Activated CD8-positive, alpha-beta T cell treated with anti-CD3 and anti-CD28 coated beads for 36 hours (primary cell): ENCODE results near the gene PKP1. TPM values are rescaled to one million over a fixed set of nuclear protein-coding genes. Genes with fewer than 3 reads are reported as not detected.
A peak's percentile ranks its signal among the peaks of the same experiment; 100 is the strongest.

Source experiments
- ATAC-seq: fragments of 200-7000 bp; cut with Tn5 transposase; one replicate; pipeline ENCODE4 v1.10.0; 2021; ENCODE audit warnings: mild to moderate bottlenecking, moderate library complexity
- CTCF ChIA-PET: fragments of 350-600 bp; sonication (Branson Sonifier 250); formaldehyde crosslinking; loops from one replicate; lab custom pipeline; 2021; ENCODE audit warnings: antibody characterized with exemption; lab: Charles Lee
- POLR2A ChIA-PET: fragments of 350-600 bp; sonication (Branson Sonifier 250); formaldehyde crosslinking; loops from one replicate; lab custom pipeline; 2021; ENCODE audit warnings: antibody characterized with exemption; lab: Charles Lee
- DNase-seq: peaks from one replicate; pipeline ENCODE4 v3.0.0-alpha.2; 2020
- H3K27ac Mint-ChIP-seq: one replicate; pipeline ENCODE4 v1.8.0; 2021; ENCODE audit warnings: mild to moderate bottlenecking, mixed read lengths
- H3K27me3 Mint-ChIP-seq: one replicate; pipeline ENCODE4 v1.8.0; 2021; ENCODE audit warnings: mixed read lengths
- H3K36me3 Mint-ChIP-seq: one replicate; pipeline ENCODE4 v1.8.0; 2021; ENCODE audit warnings: low read depth, mixed read lengths
- H3K4me1 Mint-ChIP-seq: one replicate; pipeline ENCODE4 v1.8.0; 2021; ENCODE audit warnings: low read depth, mixed read lengths
- H3K4me3 Mint-ChIP-seq: one replicate; pipeline ENCODE4 v1.8.0; 2021; ENCODE audit warnings: mild to moderate bottlenecking, moderate library complexity, mixed read lengths
- H3K9me3 Mint-ChIP-seq: one replicate; pipeline ENCODE4 v1.8.0; 2021; ENCODE audit warnings: mixed read lengths
- CTCF ChIP-seq: fragments of 200-600 bp; IDR thresholded peaks from one replicate; pipeline ENCODE4 v1.8.0; 2022; ENCODE audit warnings: antibody characterized with exemption, mild to moderate bottlenecking
- intact Hi-C: fragments of 100-400 bp; cut with micrococcal nuclease; formaldehyde crosslinking; loops from one replicate; pipeline ENCODE4 v1.10.0; 2022
- total RNA-seq, 2 experiments: library from RNA; stranded (reverse); gene quantifications; one replicate each; pipeline ENCODE4 v1.2.3, GENCODE V29; 2021

Gene PKP1
- total RNA-seq, 2 experiments from 2014 or later, result not detected

GRCh38 chr1:201347498-201348210, 64.3 kb downstream of the PKP1 start:
- CTCF ChIA-PET, result interaction anchor here (1.0 to 3.7 kb wide), 13 partner anchors 14 to 183 kb away, joined by 3 to 25 read pairs (median 4); no protein-coding TSS in a partner anchor

GRCh38 chr1:201348211-201348566, 64.9 kb downstream of the PKP1 start:
- POLR2A ChIA-PET, result no interaction called here

More at GRCh38 chr1:201347498-201348210, 64.3 kb downstream of the PKP1 start:
- Mint-ChIP-seq H3K9me3 (no peaks in the 10 kb centered on the region), H3K36me3 (no peaks in the 10 kb centered on the region), H3K27me3 (peaks cover 23% of the 10 kb centered on the region), H3K27ac (no peak overlapping the region), H3K4me3 (no peak overlapping the region), H3K4me1 (no peaks in the 10 kb centered on the region)
- DNase-seq, result no peak
- intact Hi-C loops, result no loop called here
- POLR2A ChIA-PET, result no interaction called here
- ATAC-seq, result no peak
- no peak for TF ChIP-seq CTCF

GRCh38 chr1:201349092-201349491, 65.8 kb downstream of the PKP1 start:
- H3K4me3 Mint-ChIP-seq, result no peak overlapping the region
- ATAC-seq (no peak), DNase-seq (no peak)
- ChIA-PET POLR2A (no interaction called here), CTCF (interaction anchor here (0.7 to 3.7 kb wide), 13 partner anchors 12 to 185 kb away, joined by 3 to 25 read pairs (median 4); no protein-coding TSS in a partner anchor)
- no peak overlapping the region for H3K27ac Mint-ChIP-seq
- no peaks in the 10 kb centered on the region for H3K9me3 Mint-ChIP-seq
- no peaks in the 10 kb centered on the region for H3K4me1 Mint-ChIP-seq
- TF ChIP-seq CTCF, result no peak
- H3K27me3 Mint-ChIP-seq, result peaks cover 23% of the 10 kb centered on the region
- no peaks in the 10 kb centered on the region for H3K36me3 Mint-ChIP-seq
- intact Hi-C loops, result no loop called here

More at GRCh38 chr1:201348211-201348566, 64.9 kb downstream of the PKP1 start:
- CTCF ChIA-PET, result interaction anchor here (1.1 to 3.7 kb wide), 13 partner anchors 13 to 94 kb away, joined by 3 to 25 read pairs (median 4); no protein-coding TSS in a partner anchor
- DNase-seq (peak; percentile 56), ATAC-seq (peak; percentile 85)
- Mint-ChIP-seq H3K9me3 (no peaks in the 10 kb centered on the region), H3K4me1 (no peaks in the 10 kb centered on the region), H3K4me3 (no peak overlapping the region), H3K27ac (no peak overlapping the region), H3K27me3 (peaks cover 23% of the 10 kb centered on the region), H3K36me3 (no peaks in the 10 kb centered on the region)
- peak; percentile 55 for TF ChIP-seq CTCF
- intact Hi-C loops, result no loop called here

GRCh38 chr1:201350361-201350725, 67.0 kb downstream of the PKP1 start:
- no peak overlapping the region for H3K27ac Mint-ChIP-seq
- H3K36me3 Mint-ChIP-seq, result no peaks in the 10 kb centered on the region
- intact Hi-C loops, result no loop called here
- H3K4me1 Mint-ChIP-seq, result no peaks in the 10 kb centered on the region
- no peaks in the 10 kb centered on the region for H3K9me3 Mint-ChIP-seq
- POLR2A ChIA-PET, result interaction anchor here (0.9 kb wide), 1 partner anchor 66 kb away, joined by 3 read pairs; no protein-coding TSS in a partner anchor
- CTCF ChIA-PET, result interaction anchor here (0.8 to 2.3 kb wide), 3 partner anchors 11 to 163 kb away, joined by 3 to 8 read pairs (median 3); no protein-coding TSS in a partner anchor
- peaks cover 27% of the 10 kb centered on the region for H3K27me3 Mint-ChIP-seq
- no peak for DNase-seq
- no peak overlapping the region for H3K4me3 Mint-ChIP-seq
- TF ChIP-seq CTCF, result no peak
- ATAC-seq, result no peak

- Mint-ChIP-seq H3K4me3 (no peak overlapping the region), H3K36me3 (no peaks in the 10 kb centered on the region), H3K9me3 (no peaks in the 10 kb centered on the region), H3K27me3 (peaks cover 27% of the 10 kb centered on the region), H3K4me1 (no peaks in the 10 kb centered on the region), H3K27ac (no peak overlapping the region)
- no peak for DNase-seq
- CTCF ChIA-PET, result interaction anchor here (2.3 kb wide), 1 partner anchor 162 kb away, joined by 8 read pairs; no protein-coding TSS in a partner anchor
- POLR2A ChIA-PET, result interaction anchor here (0.9 kb wide), 1 partner anchor 67 kb away, joined by 3 read pairs; no protein-coding TSS in a partner anchor
- no peak for TF ChIP-seq CTCF
- no peak for ATAC-seq
- intact Hi-C loops, result no loop called here
Measured at GRCh38 chr1:201350884-201351283, 67.6 kb downstream of the PKP1 start.
